GM19324 (cell line): ENCODE data around the gene VWCE.
"Not testable (repeated sequence)": the region's sequence is repeated elsewhere in the genome, so short reads cannot be mapped to it uniquely, and the experiment has no call there.

Source experiments
- ATAC-seq: cut with Tn5 transposase; IDR thresholded peaks from one replicate; pipeline ENCODE4 v1.9.1; 2021; ENCODE audit warnings: mild to moderate bottlenecking, moderate library complexity; ENCODE audit not compliant: unreplicated experiment, low FRiP score

The VWCE gene

GRCh38 chr11:61256710-61257482 lies 38.2 kb downstream of the VWCE start:
- ATAC-seq: no peak

GRCh38 chr11:61254403-61255025 lies 40.6 kb downstream of the VWCE start:
- no peak for ATAC-seq

GRCh38 chr11:61252332-61252731 lies 42.8 kb downstream of the VWCE start:
- not testable (repeated sequence) for ATAC-seq

DNA sequence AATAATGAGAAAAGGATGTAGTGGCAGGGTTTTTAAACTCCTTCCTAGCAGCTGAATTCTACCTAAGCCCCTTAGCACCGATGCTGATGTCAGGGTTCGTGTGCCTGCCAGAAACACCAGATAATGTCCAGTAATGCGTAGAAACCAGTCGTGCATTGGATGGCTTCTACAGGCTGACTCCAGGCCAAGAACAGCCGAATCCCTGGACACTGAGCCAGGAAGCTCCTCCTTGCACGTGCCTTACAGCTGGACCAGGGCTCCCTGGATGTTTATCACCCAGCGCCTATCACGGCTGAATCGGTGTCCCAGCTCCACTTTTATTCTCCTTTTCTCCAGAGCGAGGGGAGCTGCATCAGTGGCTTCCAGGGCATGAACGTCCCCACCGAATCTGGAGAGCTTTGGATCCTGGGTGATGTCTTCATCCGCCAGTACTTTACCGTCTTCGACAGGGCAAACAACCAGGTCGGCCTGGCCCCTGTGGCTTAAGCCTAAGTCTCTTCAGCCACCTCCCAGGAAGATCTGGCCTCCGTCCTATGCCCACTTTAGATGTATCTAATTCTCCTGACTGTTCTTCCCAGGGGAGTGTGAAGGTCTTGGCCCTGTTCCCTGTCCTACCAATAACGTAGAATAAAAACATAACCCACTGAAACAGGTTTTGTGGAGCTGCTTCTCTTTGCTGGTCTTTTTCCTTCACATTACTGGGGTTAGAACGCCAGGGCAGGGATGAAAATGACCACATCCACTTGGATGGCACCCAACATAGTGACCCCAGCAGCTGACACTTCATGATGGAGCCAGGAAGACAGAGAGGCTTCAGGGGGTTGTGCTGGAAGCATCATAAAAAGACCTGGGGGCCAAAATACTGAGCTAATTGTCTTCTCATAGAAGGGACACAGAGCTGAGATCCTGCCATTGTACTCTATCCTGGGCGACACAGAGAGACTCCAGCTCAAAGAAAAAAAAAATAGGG lies 44.0 kb downstream of the VWCE start:
- ATAC-seq: not testable (repeated sequence)

GRCh38 chr11:61249201-61249600 lies 45.9 kb downstream of the VWCE start:
- not testable (repeated sequence) for ATAC-seq

DNA sequence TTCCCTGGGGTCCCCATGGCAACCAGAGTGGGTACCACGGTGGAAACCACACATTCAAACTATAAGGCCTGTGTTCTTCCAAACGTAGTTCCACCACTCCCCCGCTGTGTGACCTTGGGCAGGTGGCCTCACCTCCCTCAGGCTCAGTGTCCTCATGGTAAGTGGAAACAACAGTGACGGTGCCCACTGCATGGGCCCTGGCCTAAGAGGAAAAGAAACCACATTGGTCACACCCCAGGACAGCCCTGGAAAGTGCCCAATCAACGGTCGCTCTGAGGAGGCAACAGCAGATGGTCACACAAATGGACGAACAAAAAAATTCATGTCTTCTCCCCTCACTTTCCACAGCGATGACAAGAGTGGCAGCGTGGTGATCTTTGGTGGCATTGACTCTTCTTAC lies 47.0 kb downstream of the VWCE start:
- ATAC-seq: not testable (repeated sequence)

GRCh38 chr11:61245284-61245964 lies 49.7 kb downstream of the VWCE start:
- not testable (repeated sequence) for ATAC-seq

GRCh38 chr11:61241526-61241925 lies 53.6 kb downstream of the VWCE start:
- not testable (repeated sequence) for ATAC-seq

GRCh38 chr11:61240875-61241274 lies 54.2 kb downstream of the VWCE start, which contains the start of gene PGA5:
Gene PGA5, plus strand, starts transcription at chr11:61241175. Its CDS starts 52 bp downstream, at chr11:61241227.
- ATAC-seq: not testable (repeated sequence)

- not testable (repeated sequence) for ATAC-seq
Observed at GRCh38 chr11:61240288-61240687, 54.8 kb downstream of the VWCE start.

DNA sequence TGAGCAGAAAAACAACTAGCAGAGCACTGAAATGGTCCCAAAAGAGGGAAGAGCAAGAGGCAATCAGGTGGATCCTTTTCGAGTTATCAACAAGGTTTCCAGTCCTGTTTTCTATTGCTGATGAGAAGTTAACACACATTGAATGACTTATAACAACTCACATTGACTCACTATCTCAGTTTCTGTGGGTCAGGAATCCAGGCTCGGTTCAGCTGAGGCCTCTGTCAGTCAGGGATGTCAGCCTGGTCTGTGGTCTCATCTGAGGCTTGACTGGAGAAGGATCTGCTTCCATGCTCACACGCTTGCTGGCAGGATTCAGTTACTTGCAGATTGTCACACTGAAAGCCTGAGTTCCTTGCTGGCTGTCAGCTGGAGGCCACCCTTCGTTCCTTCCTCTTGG lies 58.0 kb downstream of the VWCE start:
- not testable (repeated sequence) for ATAC-seq

GRCh38 chr11:61232548-61233145 lies 62.5 kb downstream of the VWCE start:
- not testable (repeated sequence) for ATAC-seq

GRCh38 chr11:61231585-61231984 lies 63.5 kb downstream of the VWCE start:
- ATAC-seq: not testable (repeated sequence)

- ATAC-seq: not testable (repeated sequence)
Observed at GRCh38 chr11:61231033-61231432, 64.1 kb downstream of the VWCE start.

GRCh38 chr11:61229458-61229857 lies 65.7 kb downstream of the VWCE start:
- not testable (repeated sequence) for ATAC-seq

DNA sequence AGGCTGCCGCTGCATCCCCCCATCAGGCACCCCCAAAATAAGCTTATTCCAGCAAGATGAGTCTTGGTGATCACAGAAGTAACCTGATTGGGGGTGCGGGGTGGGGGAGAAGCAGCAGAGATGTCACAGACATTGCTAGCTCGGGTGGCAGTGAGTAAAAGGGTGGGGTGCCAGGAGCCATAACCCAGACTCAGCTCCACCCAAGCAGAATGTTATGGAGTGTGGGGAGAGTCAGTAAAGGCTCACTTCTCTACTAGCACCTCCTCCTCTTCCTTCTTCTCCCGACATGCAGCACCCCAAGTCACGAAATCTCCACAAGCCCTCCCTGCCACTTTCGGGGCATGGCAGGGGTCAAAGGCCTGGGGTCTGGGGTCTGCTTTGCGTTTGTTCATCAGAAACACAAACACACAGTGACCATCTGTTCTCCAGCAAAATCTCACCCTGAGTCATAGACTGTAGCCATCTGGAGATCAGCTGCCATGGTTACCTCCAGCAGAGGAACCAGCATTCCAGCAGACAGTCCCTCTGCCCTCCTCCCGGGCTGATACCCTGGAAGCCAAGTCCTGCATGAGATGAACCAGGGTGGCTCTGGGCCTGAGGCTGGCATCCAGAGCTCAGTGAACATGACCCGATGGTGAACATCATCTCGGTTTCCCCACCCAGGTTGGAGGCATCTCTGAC lies 68.5 kb downstream of the VWCE start:
- ATAC-seq: not testable (repeated sequence)

GRCh38 chr11:61222692-61223091 lies 72.4 kb downstream of the VWCE start:
- ATAC-seq: not testable (repeated sequence)

DNA sequence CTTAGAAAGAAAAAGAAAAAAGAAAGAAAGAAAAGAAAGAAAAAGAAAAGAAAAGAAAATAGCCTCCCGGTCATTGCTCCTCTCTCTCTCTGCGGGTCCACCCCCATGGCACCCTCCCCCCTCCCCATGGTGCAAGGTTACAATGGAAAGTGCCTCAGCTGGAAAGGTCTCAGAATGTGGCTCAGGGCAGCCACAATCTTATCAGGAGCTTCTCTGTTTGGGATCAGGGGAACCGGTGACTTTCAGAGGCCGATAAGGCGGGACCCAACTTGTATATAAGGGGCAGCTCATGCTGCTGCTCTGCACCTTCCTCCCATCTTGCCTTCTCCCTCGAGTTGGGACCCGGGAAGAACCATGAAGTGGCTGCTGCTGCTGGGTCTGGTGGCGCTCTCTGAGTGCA lies 73.1 kb downstream of the VWCE start, which contains the start of gene PGA4:
Gene PGA4, plus strand, starts transcription at position 301 of the 400 bp plus-strand sequence. Its CDS starts 54 bp downstream, at position 355.
- ATAC-seq: not testable (repeated sequence)

DNA sequence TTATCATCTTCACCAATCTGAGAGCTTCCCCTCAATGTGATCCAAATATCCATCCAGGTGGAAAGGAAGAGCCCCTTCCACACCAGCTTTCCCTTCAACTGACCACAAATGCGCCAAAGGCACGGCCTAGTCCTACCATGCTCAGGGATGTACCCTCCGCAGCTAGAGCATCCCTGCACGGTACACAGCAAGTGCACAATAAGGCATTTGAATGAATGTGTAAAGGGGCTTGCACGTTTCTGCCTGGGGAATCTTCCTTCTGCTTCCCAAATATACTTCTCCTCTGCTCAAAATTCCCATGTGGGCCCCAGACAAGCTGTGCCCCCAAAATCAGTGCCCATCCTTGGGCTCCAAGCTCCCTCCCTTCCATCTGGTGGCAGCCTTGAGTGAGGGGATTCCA lies 76.1 kb downstream of the VWCE start:
- not testable (repeated sequence) for ATAC-seq
